Measurements from ENCODE around the gene KCNH5.

DNA sequence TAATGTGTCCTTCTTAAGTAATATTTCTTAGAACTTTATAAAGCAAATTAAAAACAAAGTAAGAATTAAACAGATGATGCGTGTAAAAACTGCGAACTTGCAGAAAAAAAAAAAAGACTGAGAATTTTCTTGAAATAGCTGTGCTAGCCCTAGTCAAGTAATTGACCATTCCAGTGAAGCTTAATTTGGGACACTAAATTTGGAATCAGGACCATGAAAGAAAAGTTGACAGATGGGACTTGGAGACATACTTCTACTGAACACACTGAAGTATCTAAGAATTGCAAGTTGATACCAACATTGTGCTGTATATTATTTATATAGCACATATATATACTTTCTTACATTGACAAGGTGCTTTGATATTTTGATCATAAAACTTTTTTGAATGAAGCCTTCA is 386.6 kb downstream of the KCNH5 start:
- TF ChIP-seq TARDBP (IDR thresholded peaks at IDR 0.05): no peak
- TF ChIP-seq EGR1 (conservative IDR thresholded peaks at IDR 0.05): no peak
- TF ChIP-seq, protein P1, sequence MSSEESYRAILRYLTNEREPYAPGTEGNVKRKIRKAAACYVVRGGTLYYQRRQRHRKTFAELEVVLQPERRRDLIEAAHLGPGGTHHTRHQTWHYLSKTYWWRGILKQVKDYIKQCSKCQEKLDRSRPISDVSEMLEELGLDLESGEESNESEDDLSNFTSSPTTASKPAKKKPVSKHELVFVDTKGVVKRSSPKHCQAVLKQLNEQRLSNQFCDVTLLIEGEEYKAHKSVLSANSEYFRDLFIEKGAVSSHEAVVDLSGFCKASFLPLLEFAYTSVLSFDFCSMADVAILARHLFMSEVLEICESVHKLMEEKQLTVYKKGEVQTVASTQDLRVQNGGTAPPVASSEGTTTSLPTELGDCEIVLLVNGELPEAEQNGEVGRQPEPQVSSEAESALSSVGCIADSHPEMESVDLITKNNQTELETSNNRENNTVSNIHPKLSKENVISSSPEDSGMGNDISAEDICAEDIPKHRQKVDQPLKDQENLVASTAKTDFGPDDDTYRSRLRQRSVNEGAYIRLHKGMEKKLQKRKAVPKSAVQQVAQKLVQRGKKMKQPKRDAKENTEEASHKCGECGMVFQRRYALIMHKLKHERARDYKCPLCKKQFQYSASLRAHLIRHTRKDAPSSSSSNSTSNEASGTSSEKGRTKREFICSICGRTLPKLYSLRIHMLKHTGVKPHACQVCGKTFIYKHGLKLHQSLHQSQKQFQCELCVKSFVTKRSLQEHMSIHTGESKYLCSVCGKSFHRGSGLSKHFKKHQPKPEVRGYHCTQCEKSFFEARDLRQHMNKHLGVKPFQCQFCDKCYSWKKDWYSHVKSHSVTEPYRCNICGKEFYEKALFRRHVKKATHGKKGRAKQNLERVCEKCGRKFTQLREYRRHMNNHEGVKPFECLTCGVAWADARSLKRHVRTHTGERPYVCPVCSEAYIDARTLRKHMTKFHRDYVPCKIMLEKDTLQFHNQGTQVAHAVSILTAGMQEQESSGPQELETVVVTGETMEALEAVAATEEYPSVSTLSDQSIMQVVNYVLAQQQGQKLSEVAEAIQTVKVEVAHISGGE (CRISPR knock-in tag; IDR thresholded peaks at IDR 0.05): no peak
- no peak for TF ChIP-seq NFIC (IDR thresholded peaks at IDR 0.05)
- TF ChIP-seq, protein P2, sequence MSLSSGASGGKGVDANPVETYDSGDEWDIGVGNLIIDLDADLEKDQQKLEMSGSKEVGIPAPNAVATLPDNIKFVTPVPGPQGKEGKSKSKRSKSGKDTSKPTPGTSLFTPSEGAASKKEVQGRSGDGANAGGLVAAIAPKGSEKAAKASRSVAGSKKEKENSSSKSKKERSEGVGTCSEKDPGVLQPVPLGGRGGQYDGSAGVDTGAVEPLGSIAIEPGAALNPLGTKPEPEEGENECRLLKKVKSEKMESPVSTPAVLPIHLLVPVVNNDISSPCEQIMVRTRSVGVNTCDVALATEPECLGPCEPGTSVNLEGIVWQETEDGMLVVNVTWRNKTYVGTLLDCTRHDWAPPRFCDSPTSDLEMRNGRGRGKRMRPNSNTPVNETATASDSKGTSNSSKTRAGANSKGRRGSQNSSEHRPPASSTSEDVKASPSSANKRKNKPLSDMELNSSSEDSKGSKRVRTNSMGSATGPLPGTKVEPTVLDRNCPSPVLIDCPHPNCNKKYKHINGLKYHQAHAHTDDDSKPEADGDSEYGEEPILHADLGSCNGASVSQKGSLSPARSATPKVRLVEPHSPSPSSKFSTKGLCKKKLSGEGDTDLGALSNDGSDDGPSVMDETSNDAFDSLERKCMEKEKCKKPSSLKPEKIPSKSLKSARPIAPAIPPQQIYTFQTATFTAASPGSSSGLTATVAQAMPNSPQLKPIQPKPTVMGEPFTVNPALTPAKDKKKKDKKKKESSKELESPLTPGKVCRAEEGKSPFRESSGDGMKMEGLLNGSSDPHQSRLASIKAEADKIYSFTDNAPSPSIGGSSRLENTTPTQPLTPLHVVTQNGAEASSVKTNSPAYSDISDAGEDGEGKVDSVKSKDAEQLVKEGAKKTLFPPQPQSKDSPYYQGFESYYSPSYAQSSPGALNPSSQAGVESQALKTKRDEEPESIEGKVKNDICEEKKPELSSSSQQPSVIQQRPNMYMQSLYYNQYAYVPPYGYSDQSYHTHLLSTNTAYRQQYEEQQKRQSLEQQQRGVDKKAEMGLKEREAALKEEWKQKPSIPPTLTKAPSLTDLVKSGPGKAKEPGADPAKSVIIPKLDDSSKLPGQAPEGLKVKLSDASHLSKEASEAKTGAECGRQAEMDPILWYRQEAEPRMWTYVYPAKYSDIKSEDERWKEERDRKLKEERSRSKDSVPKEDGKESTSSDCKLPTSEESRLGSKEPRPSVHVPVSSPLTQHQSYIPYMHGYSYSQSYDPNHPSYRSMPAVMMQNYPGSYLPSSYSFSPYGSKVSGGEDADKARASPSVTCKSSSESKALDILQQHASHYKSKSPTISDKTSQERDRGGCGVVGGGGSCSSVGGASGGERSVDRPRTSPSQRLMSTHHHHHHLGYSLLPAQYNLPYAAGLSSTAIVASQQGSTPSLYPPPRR (CRISPR knock-in tag; IDR thresholded peaks at IDR 0.05; ENCODE audit: borderline replicate concordance): no peak
- no peak for TF ChIP-seq HDGF (IDR thresholded peaks at IDR 0.05)
- TF ChIP-seq, protein P3, sequence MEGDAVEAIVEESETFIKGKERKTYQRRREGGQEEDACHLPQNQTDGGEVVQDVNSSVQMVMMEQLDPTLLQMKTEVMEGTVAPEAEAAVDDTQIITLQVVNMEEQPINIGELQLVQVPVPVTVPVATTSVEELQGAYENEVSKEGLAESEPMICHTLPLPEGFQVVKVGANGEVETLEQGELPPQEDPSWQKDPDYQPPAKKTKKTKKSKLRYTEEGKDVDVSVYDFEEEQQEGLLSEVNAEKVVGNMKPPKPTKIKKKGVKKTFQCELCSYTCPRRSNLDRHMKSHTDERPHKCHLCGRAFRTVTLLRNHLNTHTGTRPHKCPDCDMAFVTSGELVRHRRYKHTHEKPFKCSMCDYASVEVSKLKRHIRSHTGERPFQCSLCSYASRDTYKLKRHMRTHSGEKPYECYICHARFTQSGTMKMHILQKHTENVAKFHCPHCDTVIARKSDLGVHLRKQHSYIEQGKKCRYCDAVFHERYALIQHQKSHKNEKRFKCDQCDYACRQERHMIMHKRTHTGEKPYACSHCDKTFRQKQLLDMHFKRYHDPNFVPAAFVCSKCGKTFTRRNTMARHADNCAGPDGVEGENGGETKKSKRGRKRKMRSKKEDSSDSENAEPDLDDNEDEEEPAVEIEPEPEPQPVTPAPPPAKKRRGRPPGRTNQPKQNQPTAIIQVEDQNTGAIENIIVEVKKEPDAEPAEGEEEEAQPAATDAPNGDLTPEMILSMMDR (IDR thresholded peaks at IDR 0.05 in 2 of 3, conservative IDR thresholded peaks at IDR 0.05 in 1 of 3; ENCODE audit: insufficient read depth in 2 of 3, low read depth in 1 of 3, low read length in 3 of 3): no peak
- no peak for TF ChIP-seq CBX5 (IDR thresholded peaks at IDR 0.05; ENCODE audit: borderline replicate concordance, low read depth)
- TF ChIP-seq POLR2A (conservative IDR thresholded peaks at IDR 0.05): no peak
- no peak for TF ChIP-seq RBFOX2 (IDR thresholded peaks at IDR 0.05; ENCODE audit: low read depth, low read length)
- TF ChIP-seq, protein P4, sequence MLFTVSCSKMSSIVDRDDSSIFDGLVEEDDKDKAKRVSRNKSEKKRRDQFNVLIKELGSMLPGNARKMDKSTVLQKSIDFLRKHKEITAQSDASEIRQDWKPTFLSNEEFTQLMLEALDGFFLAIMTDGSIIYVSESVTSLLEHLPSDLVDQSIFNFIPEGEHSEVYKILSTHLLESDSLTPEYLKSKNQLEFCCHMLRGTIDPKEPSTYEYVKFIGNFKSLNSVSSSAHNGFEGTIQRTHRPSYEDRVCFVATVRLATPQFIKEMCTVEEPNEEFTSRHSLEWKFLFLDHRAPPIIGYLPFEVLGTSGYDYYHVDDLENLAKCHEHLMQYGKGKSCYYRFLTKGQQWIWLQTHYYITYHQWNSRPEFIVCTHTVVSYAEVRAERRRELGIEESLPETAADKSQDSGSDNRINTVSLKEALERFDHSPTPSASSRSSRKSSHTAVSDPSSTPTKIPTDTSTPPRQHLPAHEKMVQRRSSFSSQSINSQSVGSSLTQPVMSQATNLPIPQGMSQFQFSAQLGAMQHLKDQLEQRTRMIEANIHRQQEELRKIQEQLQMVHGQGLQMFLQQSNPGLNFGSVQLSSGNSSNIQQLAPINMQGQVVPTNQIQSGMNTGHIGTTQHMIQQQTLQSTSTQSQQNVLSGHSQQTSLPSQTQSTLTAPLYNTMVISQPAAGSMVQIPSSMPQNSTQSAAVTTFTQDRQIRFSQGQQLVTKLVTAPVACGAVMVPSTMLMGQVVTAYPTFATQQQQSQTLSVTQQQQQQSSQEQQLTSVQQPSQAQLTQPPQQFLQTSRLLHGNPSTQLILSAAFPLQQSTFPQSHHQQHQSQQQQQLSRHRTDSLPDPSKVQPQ (CRISPR knock-in tag; IDR thresholded peaks at IDR 0.05; ENCODE audit: borderline replicate concordance): no peak
